ENCODE data around the gene SGCB. TPM values are rescaled to one million over a fixed set of nuclear protein-coding genes. Genes with fewer than 3 reads are reported as not detected.

The SGCB gene
- total RNA-seq, 1 donor, result 27.9 TPM

DNA sequence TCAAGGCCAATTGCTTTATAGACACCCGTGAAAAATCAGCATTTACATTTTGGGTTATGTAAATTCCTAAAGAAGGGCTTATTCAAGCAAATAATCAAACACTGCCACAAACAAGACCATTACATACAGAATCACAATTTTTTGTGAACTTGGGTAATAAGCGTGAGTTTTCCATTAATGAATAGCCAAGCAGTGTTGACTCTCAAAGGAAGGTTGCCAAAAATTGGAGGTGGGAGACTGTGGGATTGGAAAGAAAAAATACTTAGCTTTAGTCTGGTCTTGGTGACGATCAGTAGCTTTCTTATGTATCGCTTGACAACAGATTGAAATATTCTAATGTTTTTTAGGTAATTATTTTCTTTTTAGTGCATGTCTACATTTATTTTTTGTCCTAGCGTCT, 38.8 kb downstream of the SGCB start:
- Histone ChIP-seq H3K9me3 (ENCODE audit: low read depth, low read length) (no peaks in the 10 kb centered on the region), H3K79me2 (ENCODE audit: insufficient read depth, low read length) (no peaks in the 10 kb centered on the region), H3K4me3 (ENCODE audit: insufficient read depth, low read length) (no peak overlapping the region), H3K27ac (ENCODE audit: low read depth, low read length) (no peak overlapping the region), H3K36me3 (ENCODE audit: insufficient read depth, low read length) (no peaks in the 10 kb centered on the region), H2AFZ (ENCODE audit: low read length) (no peak overlapping the region), H3K4me2 (ENCODE audit: insufficient read depth, low read length) (no peak overlapping the region), H3K27me3 (ENCODE audit: insufficient read depth, low read length) (no peaks in the 10 kb centered on the region), H4K20me1 (ENCODE audit: insufficient read depth, low read length) (no peaks in the 10 kb centered on the region), H3K4me1 (ENCODE audit: insufficient read depth, low read length) (no peaks in the 10 kb centered on the region)
- TF ChIP-seq, protein P1, sequence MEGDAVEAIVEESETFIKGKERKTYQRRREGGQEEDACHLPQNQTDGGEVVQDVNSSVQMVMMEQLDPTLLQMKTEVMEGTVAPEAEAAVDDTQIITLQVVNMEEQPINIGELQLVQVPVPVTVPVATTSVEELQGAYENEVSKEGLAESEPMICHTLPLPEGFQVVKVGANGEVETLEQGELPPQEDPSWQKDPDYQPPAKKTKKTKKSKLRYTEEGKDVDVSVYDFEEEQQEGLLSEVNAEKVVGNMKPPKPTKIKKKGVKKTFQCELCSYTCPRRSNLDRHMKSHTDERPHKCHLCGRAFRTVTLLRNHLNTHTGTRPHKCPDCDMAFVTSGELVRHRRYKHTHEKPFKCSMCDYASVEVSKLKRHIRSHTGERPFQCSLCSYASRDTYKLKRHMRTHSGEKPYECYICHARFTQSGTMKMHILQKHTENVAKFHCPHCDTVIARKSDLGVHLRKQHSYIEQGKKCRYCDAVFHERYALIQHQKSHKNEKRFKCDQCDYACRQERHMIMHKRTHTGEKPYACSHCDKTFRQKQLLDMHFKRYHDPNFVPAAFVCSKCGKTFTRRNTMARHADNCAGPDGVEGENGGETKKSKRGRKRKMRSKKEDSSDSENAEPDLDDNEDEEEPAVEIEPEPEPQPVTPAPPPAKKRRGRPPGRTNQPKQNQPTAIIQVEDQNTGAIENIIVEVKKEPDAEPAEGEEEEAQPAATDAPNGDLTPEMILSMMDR (IDR thresholded peaks at IDR 0.05; ENCODE audit: extremely low read depth, low read depth, low read length), result no peak
- DNase-seq (ENCODE audit: insufficient read length, low spot score, missing footprints), result no peak

DNA sequence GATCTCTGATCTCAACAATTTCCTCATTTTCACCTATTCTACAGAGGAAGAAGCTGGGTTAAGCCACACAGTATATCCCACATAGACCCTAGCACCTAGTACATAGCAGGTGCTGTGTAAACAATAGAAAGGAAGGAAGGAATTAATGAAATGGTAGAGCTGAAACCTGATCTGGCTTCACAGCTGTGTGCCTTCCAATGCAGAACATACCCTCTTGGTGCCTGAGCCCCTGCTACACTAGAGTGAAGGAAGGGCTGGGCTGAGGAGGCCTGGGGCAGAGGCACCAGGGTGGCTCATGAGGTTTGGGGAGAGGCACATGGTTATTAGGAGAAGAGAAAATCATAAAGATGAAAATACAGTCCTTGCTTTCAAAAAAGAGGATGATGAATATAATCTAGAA, 39.3 kb downstream of the SGCB start:
- H3K27me3 ChIP-seq (ENCODE audit: insufficient read depth, low read length), result no peaks in the 10 kb centered on the region
- H4K20me1 ChIP-seq (ENCODE audit: insufficient read depth, low read length), result no peaks in the 10 kb centered on the region
- TF ChIP-seq, protein P1 (IDR thresholded peaks at IDR 0.05; ENCODE audit: extremely low read depth, low read depth, low read length), result no peak
- no peak overlapping the region for H3K27ac ChIP-seq (ENCODE audit: low read depth, low read length)
- no peaks in the 10 kb centered on the region for H3K9me3 ChIP-seq (ENCODE audit: low read depth, low read length)
- H3K4me1 ChIP-seq (ENCODE audit: insufficient read depth, low read length), result no peaks in the 10 kb centered on the region
- no peaks in the 10 kb centered on the region for H3K79me2 ChIP-seq (ENCODE audit: insufficient read depth, low read length)
- no peaks in the 10 kb centered on the region for H3K36me3 ChIP-seq (ENCODE audit: insufficient read depth, low read length)
- DNase-seq (ENCODE audit: insufficient read length, low spot score, missing footprints), result peak; percentile 5
- no peak overlapping the region for H3K4me3 ChIP-seq (ENCODE audit: insufficient read depth, low read length)
- no peak overlapping the region for H3K4me2 ChIP-seq (ENCODE audit: insufficient read depth, low read length)
- no peak overlapping the region for H2AFZ ChIP-seq (ENCODE audit: low read length)

DNA sequence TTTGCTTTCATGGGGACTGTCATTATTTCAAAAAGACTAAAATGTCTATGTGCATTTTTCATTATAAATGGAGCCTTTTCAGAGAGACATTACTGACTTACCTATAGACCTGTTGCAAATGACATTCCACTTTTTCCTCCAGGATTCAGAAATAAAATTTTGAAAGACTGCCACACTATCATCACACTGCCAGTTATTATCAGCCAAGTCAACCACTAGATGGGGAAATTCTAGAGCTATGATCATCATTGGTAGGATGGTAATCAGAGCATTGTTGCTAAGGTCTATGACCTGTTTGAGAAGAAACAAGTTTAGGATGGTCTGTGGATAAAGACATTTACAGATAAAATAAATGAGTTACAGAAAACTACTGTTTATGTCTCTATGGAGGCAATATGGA, 40.5 kb downstream of the SGCB start:
- no peak overlapping the region for H3K27ac ChIP-seq (ENCODE audit: low read depth, low read length)
- no peak overlapping the region for H2AFZ ChIP-seq (ENCODE audit: low read length)
- no peak overlapping the region for H3K4me2 ChIP-seq (ENCODE audit: insufficient read depth, low read length)
- TF ChIP-seq, protein P1 (IDR thresholded peaks at IDR 0.05; ENCODE audit: extremely low read depth, low read depth, low read length), result no peak
- no peaks in the 10 kb centered on the region for H3K36me3 ChIP-seq (ENCODE audit: insufficient read depth, low read length)
- H3K4me3 ChIP-seq (ENCODE audit: insufficient read depth, low read length), result no peak overlapping the region
- no peaks in the 10 kb centered on the region for H3K4me1 ChIP-seq (ENCODE audit: insufficient read depth, low read length)
- H4K20me1 ChIP-seq (ENCODE audit: insufficient read depth, low read length), result no peaks in the 10 kb centered on the region
- H3K9me3 ChIP-seq (ENCODE audit: low read depth, low read length), result no peaks in the 10 kb centered on the region
- no peaks in the 10 kb centered on the region for H3K79me2 ChIP-seq (ENCODE audit: insufficient read depth, low read length)
- no peak for DNase-seq (ENCODE audit: insufficient read length, low spot score, missing footprints)
- H3K27me3 ChIP-seq (ENCODE audit: insufficient read depth, low read length), result no peaks in the 10 kb centered on the region

DNA sequence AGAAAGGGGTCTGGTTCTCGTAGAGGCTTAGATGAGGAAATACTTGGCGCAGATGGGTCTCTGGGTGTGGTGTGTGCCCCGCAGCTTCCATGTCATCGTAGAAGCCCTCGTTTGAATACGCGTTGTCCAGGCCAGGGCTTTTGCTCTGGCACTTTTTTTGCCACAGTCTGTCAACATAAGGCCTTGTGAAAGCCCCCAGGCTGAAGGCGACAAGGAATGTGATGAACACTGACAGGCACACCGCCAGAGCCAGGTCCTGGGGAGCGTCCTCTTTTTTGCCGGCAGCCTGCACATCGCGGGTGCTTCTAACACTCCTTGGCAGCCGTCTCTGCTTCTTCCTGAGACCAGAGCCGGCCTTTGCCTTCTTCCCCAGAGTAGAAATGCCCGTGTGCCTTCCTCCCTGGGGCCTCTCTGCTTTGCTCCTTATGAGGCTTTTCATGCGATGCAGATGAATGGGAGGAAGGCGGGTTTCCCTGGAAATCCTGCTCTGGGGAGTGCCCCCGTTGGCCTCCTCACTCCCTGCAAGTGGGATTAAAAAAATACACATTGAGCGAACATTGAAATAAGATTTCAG, 42.4 kb downstream of the SGCB start:
- Histone ChIP-seq H3K79me2 (ENCODE audit: insufficient read depth, low read length) (no peaks in the 10 kb centered on the region), H3K4me3 (ENCODE audit: insufficient read depth, low read length) (no peak overlapping the region), H3K4me1 (ENCODE audit: insufficient read depth, low read length) (no peaks in the 10 kb centered on the region), H4K20me1 (ENCODE audit: insufficient read depth, low read length) (no peaks in the 10 kb centered on the region), H3K27ac (ENCODE audit: low read depth, low read length) (no peak overlapping the region), H3K36me3 (ENCODE audit: insufficient read depth, low read length) (no peaks in the 10 kb centered on the region), H3K27me3 (ENCODE audit: insufficient read depth, low read length) (no peaks in the 10 kb centered on the region), H3K9me3 (ENCODE audit: low read depth, low read length) (no peaks in the 10 kb centered on the region), H3K4me2 (ENCODE audit: insufficient read depth, low read length) (no peak overlapping the region), H2AFZ (ENCODE audit: low read length) (no peak overlapping the region)
- TF ChIP-seq, protein P1 (IDR thresholded peaks at IDR 0.05; ENCODE audit: extremely low read depth, low read depth, low read length), result no peak
- no peak for DNase-seq (ENCODE audit: insufficient read length, low spot score, missing footprints)

Small RNA genes lying within 50 kb of the gene (small RNA-seq; reads per million reads assigned to genes)
- not detected for gene AC104784.1

Other genes starting within 250 kb of the SGCB start
- gene DCUN1D4, start 195.1 kb downstream of the SGCB start, total RNA-seq, result 58.6 and 60.4 TPM in 2 replicates
- gene LRRC66, start 17.9 kb downstream of the SGCB start, total RNA-seq, result 0.36 and 0.88 TPM in 2 replicates
- 30.8 and 41.3 TPM in 2 replicates for gene SPATA18, start 13.0 kb upstream of the SGCB start, total RNA-seq

Data from osteoblast (primary cell).